ENCODE data around the gene RGS17.

Gene RGS17

DNA sequence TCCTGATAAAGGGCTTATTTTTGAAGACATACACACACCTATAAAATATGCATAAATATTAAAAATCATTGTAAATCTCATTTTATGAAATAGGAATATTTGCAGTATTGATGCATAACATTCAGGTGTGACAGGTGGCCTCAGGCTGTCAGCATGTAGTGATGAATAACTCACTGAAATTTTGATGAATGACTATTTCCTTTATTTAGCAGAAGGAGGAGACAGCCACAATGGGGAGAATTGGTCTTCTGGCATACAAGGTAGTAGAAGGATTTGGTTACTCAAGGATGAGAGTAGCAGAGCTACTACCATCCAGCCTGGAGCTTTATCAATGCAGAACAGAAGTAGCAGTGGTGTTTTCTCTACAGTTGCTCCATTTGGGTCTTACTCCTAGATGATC, 47.2 kb downstream of the RGS17 start:
- H3K36me3 ChIP-seq (ENCODE audit: insufficient read depth) = no peaks in the 10 kb centered on the region
- no peak overlapping the region for H3K27ac ChIP-seq
- no peak overlapping the region for H3K9ac ChIP-seq
- no peak overlapping the region for H2AFZ ChIP-seq (ENCODE audit: low read depth)
- H3K4me2 ChIP-seq = no peak overlapping the region
- H4K20me1 ChIP-seq (ENCODE audit: insufficient read depth) = no peaks in the 10 kb centered on the region
- TF ChIP-seq, protein P1, sequence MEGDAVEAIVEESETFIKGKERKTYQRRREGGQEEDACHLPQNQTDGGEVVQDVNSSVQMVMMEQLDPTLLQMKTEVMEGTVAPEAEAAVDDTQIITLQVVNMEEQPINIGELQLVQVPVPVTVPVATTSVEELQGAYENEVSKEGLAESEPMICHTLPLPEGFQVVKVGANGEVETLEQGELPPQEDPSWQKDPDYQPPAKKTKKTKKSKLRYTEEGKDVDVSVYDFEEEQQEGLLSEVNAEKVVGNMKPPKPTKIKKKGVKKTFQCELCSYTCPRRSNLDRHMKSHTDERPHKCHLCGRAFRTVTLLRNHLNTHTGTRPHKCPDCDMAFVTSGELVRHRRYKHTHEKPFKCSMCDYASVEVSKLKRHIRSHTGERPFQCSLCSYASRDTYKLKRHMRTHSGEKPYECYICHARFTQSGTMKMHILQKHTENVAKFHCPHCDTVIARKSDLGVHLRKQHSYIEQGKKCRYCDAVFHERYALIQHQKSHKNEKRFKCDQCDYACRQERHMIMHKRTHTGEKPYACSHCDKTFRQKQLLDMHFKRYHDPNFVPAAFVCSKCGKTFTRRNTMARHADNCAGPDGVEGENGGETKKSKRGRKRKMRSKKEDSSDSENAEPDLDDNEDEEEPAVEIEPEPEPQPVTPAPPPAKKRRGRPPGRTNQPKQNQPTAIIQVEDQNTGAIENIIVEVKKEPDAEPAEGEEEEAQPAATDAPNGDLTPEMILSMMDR (conservative IDR thresholded peaks at IDR 0.05; ENCODE audit: low read depth, low read length) = no peak
- H3K4me3 ChIP-seq (IDR thresholded peaks at IDR 0.05; ENCODE audit: insufficient read depth, low read depth, low read length) = no peak overlapping the region
- H3K27me3 ChIP-seq (ENCODE audit: insufficient read depth, low read depth) = no peaks in the 10 kb centered on the region
- H3K79me2 ChIP-seq (ENCODE audit: insufficient read depth, low read depth) = no peaks in the 10 kb centered on the region
- no peaks in the 10 kb centered on the region for H3K4me1 ChIP-seq (ENCODE audit: low read depth, poor library complexity, severe bottlenecking)

DNA sequence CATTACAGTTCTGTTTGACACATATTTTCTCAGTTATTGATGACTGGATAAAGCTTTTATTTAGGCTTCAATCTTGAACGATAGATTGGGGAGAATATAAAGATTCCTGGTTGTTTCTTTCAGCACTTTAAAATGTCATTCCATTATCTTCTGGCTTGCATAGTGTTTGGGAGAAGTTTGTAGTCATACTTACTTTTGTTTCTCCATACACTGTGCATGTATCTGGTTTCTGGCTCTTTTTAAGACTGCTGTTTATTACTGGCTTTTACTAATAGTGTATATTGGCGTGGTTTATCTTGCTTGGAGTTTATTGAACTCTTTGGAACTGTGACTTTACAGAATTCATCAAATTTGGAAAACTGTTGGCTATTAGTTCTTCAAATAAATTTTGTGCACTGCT, 49.2 kb downstream of the RGS17 start:
- H3K36me3 ChIP-seq (ENCODE audit: insufficient read depth) = no peaks in the 10 kb centered on the region
- no peaks in the 10 kb centered on the region for H3K79me2 ChIP-seq (ENCODE audit: insufficient read depth, low read depth)
- no peaks in the 10 kb centered on the region for H3K4me1 ChIP-seq (ENCODE audit: low read depth, poor library complexity, severe bottlenecking)
- H3K27me3 ChIP-seq (ENCODE audit: insufficient read depth, low read depth) = no peaks in the 10 kb centered on the region
- no peak overlapping the region for H3K9ac ChIP-seq
- H3K4me2 ChIP-seq = no peak overlapping the region
- H3K4me3 ChIP-seq (IDR thresholded peaks at IDR 0.05; ENCODE audit: insufficient read depth, low read depth, low read length) = no peak overlapping the region
- no peak overlapping the region for H3K27ac ChIP-seq
- TF ChIP-seq, protein P1 (conservative IDR thresholded peaks at IDR 0.05; ENCODE audit: low read depth, low read length) = no peak
- H2AFZ ChIP-seq (ENCODE audit: low read depth) = no peak overlapping the region
- H4K20me1 ChIP-seq (ENCODE audit: insufficient read depth) = no peaks in the 10 kb centered on the region

DNA sequence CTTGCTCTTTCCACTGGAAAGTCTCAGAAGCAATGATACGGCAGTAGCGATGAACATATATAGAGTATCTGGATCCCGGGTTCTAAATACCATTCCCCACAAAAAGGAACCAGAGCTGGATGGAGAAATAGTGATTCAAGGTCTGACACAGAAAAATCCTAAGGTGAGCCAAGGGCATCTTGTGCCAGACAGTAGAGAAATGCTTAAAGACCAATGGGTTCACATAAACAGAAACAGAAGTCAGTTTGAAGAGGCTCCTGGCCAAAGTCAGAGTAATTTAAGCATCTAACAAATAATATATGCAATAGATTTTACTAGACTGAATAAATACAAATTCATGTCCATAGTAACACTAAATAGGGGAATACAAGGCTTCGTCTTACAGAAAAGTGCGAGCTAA, 54.7 kb downstream of the RGS17 start:
- Histone ChIP-seq H4K20me1 (ENCODE audit: insufficient read depth) (no peaks in the 10 kb centered on the region), H3K4me3 (IDR thresholded peaks at IDR 0.05; ENCODE audit: insufficient read depth, low read depth, low read length) (no peak overlapping the region), H3K79me2 (ENCODE audit: insufficient read depth, low read depth) (no peaks in the 10 kb centered on the region), H3K27me3 (ENCODE audit: insufficient read depth, low read depth) (no peaks in the 10 kb centered on the region), H3K4me2 (no peak overlapping the region), H3K36me3 (ENCODE audit: insufficient read depth) (no peaks in the 10 kb centered on the region), H3K4me1 (ENCODE audit: low read depth, poor library complexity, severe bottlenecking) (no peaks in the 10 kb centered on the region), H2AFZ (ENCODE audit: low read depth) (no peak overlapping the region), H3K27ac (no peak overlapping the region), H3K9ac (no peak overlapping the region)
- TF ChIP-seq, protein P1 (conservative IDR thresholded peaks at IDR 0.05; ENCODE audit: low read depth, low read length) = no peak

DNA sequence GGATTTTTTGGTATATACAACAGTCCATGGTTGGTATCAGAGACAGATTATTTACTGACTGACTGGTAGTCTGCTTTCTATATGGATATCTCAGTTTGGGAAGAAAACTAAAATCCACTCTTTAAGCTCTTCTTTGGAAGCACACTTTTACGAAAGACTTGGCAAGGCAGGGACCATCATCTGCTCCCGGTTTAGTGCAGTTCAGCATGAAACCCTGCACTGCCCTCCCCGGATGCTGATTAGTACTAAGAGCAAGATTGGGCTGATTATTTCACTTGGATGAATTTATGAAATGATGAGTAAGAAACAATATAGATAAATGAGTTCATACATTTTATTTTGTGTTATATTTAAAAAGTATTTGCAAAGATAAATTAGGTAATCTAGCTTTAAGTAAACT, 56.3 kb downstream of the RGS17 start:
- TF ChIP-seq, protein P1 (conservative IDR thresholded peaks at IDR 0.05; ENCODE audit: low read depth, low read length) = no peak
- Histone ChIP-seq H3K4me2 (no peak overlapping the region), H3K9ac (no peak overlapping the region), H3K4me1 (ENCODE audit: low read depth, poor library complexity, severe bottlenecking) (no peaks in the 10 kb centered on the region), H3K27ac (no peak overlapping the region), H3K4me3 (IDR thresholded peaks at IDR 0.05; ENCODE audit: insufficient read depth, low read depth, low read length) (no peak overlapping the region), H3K27me3 (ENCODE audit: insufficient read depth, low read depth) (no peaks in the 10 kb centered on the region), H4K20me1 (ENCODE audit: insufficient read depth) (no peaks in the 10 kb centered on the region), H3K36me3 (ENCODE audit: insufficient read depth) (no peaks in the 10 kb centered on the region), H2AFZ (ENCODE audit: low read depth) (no peak overlapping the region), H3K79me2 (ENCODE audit: insufficient read depth, low read depth) (no peaks in the 10 kb centered on the region)

DNA sequence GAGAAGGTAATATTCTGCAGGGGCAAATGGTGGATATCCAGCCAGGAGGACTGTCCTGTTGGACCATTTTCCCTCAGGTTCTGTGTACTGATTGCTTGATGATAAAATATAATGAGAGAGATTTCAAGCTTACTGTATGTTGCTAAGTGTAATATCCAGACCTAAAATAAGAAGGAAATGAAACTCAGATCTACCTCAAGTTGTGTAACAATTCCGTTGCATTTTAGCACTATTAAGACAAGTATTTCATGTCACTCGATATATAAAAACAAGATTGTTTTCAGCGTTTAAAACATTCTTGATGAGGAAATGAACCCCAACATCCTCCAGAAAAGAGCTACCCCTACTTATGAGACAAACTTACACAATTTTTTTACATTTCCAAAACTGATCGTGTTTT, 57.2 kb downstream of the RGS17 start:
- Histone ChIP-seq H3K36me3 (ENCODE audit: insufficient read depth) (no peaks in the 10 kb centered on the region), H4K20me1 (ENCODE audit: insufficient read depth) (no peaks in the 10 kb centered on the region), H3K4me1 (ENCODE audit: low read depth, poor library complexity, severe bottlenecking) (no peaks in the 10 kb centered on the region), H3K79me2 (ENCODE audit: insufficient read depth, low read depth) (no peaks in the 10 kb centered on the region), H3K9ac (no peak overlapping the region), H3K4me3 (IDR thresholded peaks at IDR 0.05; ENCODE audit: insufficient read depth, low read depth, low read length) (no peak overlapping the region), H3K27me3 (ENCODE audit: insufficient read depth, low read depth) (no peaks in the 10 kb centered on the region), H3K4me2 (no peak overlapping the region), H3K27ac (no peak overlapping the region), H2AFZ (ENCODE audit: low read depth) (no peak overlapping the region)
- TF ChIP-seq, protein P1 (conservative IDR thresholded peaks at IDR 0.05; ENCODE audit: low read depth, low read length) = no peak
